ENCODE measurements around the gene ADSS1.

ADSS1 gene

GRCh38 chr14:104697317-104697703 is 26.7 kb upstream of the ADSS1 start:
- peak overlapping the region in 8 of 21 experiments; percentile 12 to 55 (median 36) for H3K27ac ChIP-seq
- H3K4me3 ChIP-seq: no peak overlapping the region

- H3K27ac ChIP-seq: peak overlapping the region in 6 of 21 experiments; percentile 15 to 37 (median 24)
- H3K4me3 ChIP-seq: no peak overlapping the region
These were observed 26.0 kb upstream of the ADSS1 start for GRCh38 chr14:104697892-104698583.

GRCh38 chr14:104698688-104699425 is 25.2 kb upstream of the ADSS1 start:
- Histone ChIP-seq H3K27ac (peak overlapping the region in 3 of 21 experiments; percentile 19 to 29 (median 21)), H3K4me3 (no peak overlapping the region)

- Histone ChIP-seq H3K4me3 (no peak overlapping the region), H3K27ac (no peak overlapping the region)
These were observed 24.6 kb upstream of the ADSS1 start for GRCh38 chr14:104699426-104699748.

- Histone ChIP-seq H3K4me3 (no peak overlapping the region), H3K27ac (peak overlapping the region in 1 of 21 experiments; percentile 45)
These were observed 23.8 kb upstream of the ADSS1 start for GRCh38 chr14:104700225-104700651.

- no peak overlapping the region for H3K4me3 ChIP-seq
- H3K27ac ChIP-seq: peak overlapping the region in 1 of 21 experiments; percentile 45
These were observed 23.2 kb upstream of the ADSS1 start for GRCh38 chr14:104700747-104701217.

- Histone ChIP-seq H3K27ac (peak overlapping the region in 1 of 21 experiments; percentile 12), H3K4me3 (no peak overlapping the region)
These were observed 22.5 kb upstream of the ADSS1 start for GRCh38 chr14:104701383-104702076.

- H3K27ac ChIP-seq: peak overlapping the region in 1 of 21 experiments; percentile 12
These were observed 21.9 kb upstream of the ADSS1 start for GRCh38 chr14:104702106-104702505.

GRCh38 chr14:104702673-104703072 is 21.4 kb upstream of the ADSS1 start:
- Histone ChIP-seq H3K27ac (no peak overlapping the region), H3K4me3 (no peak overlapping the region)

More at GRCh38 chr14:104702106-104702505, 21.9 kb upstream of the ADSS1 start:
- H3K4me3 ChIP-seq: no peak overlapping the region

GRCh38 chr14:104703269-104703668 is 20.8 kb upstream of the ADSS1 start:
- Histone ChIP-seq H3K4me3 (no peak overlapping the region), H3K27ac (no peak overlapping the region)

- no peak overlapping the region for H3K4me3 ChIP-seq
- no peak overlapping the region for H3K27ac ChIP-seq
These were observed 19.8 kb upstream of the ADSS1 start for GRCh38 chr14:104704252-104704651.

- Histone ChIP-seq H3K27ac (no peak overlapping the region), H3K4me3 (no peak overlapping the region)
These were observed 18.5 kb upstream of the ADSS1 start for GRCh38 chr14:104705340-104706047.

GRCh38 chr14:104706733-104707607 is 17.1 kb upstream of the ADSS1 start:
- H3K27ac ChIP-seq: no peak overlapping the region
- no peak overlapping the region for H3K4me3 ChIP-seq

- Histone ChIP-seq H3K27ac (no peak overlapping the region), H3K4me3 (no peak overlapping the region)
These were observed 16.1 kb upstream of the ADSS1 start for GRCh38 chr14:104707608-104708595.

GRCh38 chr14:104708606-104709268 is 15.3 kb upstream of the ADSS1 start:
- no peak overlapping the region for H3K27ac ChIP-seq

GRCh38 chr14:104709387-104710039 is 14.5 kb upstream of the ADSS1 start:
- no peak overlapping the region for H3K27ac ChIP-seq

More at GRCh38 chr14:104708606-104709268, 15.3 kb upstream of the ADSS1 start:
- no peak overlapping the region for H3K4me3 ChIP-seq

More at GRCh38 chr14:104709387-104710039, 14.5 kb upstream of the ADSS1 start:
- no peak overlapping the region for H3K4me3 ChIP-seq
